Activated T-cell treated with anti-CD3 and anti-CD28 coated beads, Interleukin-2, amount 50 U/mL, for 1 hour (primary cell): Measurements from ENCODE around the gene AGPAT2.
A peak's percentile ranks its signal among the peaks of the same experiment; 100 is the strongest.
"Not testable (repeated sequence)": the region's sequence is repeated elsewhere in the genome, so short reads cannot be mapped to it uniquely, and the experiment has no call there.

Experiments
- DNase-seq: peaks from one replicate; pipeline ENCODE4 v3.0.0-alpha.2; 2020

AGPAT2 gene

DNA sequence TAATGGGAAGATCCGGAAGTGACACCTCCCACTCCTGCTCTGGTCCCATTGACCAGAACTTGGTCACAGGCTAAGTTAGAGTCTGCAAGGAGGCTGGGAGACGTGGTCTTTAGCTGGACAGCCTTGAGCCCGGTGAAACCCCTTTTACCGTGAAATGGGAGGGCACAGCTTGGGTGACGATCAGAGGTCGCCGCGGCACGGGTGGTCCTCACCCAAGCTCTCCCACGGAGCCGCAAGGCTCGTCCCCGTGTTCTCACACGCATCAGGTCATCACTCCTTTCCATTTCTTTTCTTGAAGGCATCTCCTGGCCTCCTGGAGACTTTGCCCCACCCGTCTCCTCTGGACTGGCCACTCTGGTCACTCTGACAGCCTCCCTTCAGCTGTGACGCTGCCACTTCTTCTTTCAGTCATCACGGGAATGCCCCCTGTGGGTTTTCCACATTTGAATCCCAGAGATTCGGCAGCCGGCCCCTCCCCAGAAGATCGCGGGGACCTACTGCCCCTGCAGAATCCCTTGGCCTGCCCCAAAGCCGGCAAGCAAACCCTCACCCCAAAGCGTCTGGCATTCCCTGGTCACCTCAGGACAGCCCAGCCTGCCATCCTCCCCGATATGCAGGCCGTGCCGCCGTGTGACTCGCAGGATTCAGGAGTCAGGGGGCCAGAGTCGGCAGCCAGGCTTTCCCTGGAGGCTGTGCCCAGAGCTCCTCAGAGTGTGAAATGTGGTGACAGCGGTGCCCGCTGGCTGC is 43.5 kb downstream of the AGPAT2 start:
- DNase-seq, result no peak

DNA sequence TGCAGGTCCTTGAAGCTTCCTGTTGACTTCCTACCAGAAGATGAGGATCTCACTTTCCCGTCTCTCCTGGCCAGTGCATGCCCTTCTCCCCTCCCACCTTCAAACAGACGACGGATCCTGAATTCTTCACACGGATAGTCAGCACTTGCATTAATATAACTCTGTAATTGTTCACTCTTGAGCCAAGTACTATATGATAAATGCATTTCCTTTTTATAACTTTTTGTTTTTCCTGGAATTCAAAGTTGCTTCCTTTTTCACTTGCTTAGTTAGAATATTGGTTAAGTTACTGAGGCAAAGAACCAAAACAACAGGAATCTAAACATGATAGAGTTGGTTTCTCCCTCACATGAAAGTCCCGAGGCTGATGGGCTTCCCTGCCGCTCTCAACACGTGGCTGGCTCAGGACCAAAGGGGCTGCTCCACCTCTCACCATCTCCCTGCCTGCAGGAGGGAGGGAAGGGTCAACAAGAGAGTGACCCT is 44.8 kb downstream of the AGPAT2 start:
- DNase-seq, result no peak

DNA sequence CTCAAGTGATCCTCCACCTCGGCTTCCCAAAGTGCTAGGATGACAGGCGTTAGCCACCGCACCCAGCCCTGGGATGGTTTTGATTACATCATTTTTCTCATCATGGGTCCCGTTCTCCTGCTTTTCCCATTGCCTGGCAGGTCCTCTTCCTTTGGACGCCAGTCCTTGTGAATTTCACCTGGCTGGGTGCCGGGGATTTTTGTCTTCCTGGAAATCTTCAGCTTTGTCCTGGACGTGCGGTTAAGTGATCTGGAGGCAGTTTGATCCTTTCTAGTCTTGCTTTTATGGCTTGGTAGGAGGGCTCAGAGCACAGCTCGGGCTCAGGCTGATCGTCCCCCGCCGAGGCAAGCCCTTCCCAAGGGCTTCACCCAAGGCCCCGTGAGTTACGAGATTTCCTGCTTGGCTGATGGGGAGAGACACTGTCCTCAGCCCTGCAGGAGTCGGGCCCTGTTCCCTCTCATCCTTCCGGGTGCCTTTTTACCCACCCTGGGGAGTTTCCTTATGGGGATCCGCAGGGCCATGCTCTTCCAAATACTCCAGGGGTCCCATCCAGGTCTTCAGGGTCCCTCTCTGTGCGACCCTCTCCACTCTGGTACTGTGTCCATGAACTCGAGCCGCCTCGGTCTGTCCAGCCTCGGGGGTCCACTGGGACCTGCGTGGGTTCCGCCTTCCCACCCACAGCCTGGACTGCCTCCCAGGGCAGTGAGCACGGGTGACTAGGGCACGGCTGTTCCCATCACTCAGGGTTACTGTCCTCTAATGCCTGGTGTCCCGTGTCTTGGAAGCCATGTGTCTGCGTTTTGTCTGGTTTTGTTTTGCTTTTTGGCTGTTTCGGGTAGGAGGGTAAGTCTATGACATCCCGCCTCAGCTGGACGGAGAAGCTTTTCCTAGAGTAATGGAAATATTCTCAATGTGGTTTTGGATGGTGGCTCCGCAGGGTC is 46.8 kb downstream of the AGPAT2 start:
- no peak for DNase-seq

DNA sequence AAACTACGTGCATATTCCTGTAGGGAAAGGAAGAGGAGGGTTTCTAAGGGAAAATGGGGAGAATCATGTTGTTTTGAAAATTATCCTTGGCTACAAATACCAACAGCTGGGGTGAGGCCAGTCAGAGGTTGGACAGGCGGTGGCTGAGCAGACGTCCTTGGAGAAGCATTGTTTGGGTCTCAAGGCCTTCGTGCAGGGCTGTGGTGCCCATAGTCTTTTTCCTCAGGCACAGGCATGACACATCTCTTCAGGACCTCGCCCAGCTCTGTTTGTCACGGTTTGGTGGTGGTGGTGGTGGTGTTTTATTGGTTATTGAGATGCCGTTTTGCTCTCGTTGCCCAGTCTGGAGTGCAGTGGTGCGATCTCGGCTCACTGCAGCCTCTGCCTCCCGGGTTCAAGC is 52.4 kb downstream of the AGPAT2 start:
- no peak for DNase-seq

DNA sequence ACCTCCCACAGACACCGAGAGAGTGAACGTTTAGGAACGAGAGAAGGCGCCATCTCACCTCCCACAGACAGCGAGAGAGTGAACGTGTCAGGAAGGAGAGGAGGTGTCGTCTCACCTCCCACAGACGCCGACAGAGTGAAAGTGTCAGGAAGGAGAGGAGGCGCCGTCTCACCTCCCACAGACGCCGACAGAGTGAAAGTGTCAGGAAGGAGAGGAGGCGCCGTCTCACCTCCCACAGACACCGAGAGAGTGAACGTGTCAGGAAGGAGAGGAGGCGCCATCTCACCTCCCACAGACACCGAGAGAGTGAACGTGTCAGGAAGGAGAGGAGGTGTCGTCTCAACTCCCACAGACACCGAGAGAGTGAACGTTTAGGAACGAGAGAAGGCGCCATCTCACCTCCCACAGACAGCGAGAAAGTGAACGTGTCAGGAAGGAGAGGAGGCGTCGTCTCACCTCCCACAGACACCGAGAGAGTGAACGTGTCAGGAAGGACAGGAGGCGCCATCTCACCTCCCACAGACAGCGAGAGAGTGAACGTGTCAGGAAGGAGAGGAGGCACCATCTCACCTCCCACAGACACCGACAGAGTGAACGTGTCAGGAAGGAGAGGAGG is 54.7 kb downstream of the AGPAT2 start:
- DNase-seq, result peak; percentile 37

GRCh38 chr9:136632072-136632471 is 55.2 kb downstream of the AGPAT2 start:
- not testable (repeated sequence) for DNase-seq

GRCh38 chr9:136631038-136632000 is 55.9 kb downstream of the AGPAT2 start:
- peak; percentile 84 for DNase-seq

DNA sequence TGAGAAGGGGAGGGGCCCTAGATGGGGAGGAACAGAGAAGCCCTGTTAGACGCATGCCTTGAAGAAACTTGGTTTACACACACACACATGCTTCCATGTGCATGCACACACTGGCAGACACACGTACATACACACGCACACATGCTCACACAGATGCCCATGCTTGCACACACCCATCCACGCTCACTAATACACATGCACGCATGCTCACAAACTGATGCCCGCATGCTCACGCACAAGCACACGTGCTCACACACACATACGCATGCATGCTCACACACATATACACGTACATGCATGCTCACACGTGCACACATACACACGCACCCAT is 56.6 kb downstream of the AGPAT2 start:
- no peak for DNase-seq

DNA sequence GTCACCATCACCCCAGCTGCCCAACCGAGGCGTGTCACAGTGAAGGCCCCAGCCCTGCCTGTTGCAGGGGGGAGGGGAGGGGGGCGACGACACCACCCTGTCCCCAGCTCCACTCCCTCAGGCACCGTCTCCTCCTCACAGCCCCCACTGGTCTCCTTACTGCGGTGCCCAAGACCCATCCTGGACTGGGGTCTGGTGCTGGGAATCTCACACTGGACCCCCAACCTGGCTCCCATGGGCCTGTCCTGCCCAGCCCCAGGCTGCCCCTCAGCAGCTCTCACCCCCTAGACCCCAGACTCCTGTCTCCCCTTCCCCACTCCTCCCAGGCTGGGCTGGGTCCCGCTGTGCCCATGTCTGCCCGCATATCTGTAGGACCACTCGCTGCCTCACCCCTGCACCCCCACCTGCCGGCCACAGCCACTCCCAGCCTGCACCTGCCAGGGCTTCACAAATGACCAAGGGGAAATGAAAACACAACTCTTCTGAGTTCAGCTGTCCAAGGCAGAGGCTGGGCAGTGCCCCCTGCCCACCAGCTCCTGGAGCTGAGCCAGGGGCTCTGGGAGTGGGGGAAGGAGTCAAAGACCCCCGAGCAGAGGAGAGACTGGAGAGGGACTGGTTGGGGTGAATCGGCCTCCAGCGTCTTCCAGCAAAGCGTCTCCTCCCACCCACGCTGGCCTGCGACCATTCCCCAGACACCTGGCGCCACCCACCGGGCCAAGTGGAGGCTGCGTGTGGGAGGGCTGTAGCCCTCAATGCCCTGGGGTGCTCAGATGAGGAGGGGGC is 57.2 kb downstream of the AGPAT2 start:
- peak; percentile 62 for DNase-seq

DNA sequence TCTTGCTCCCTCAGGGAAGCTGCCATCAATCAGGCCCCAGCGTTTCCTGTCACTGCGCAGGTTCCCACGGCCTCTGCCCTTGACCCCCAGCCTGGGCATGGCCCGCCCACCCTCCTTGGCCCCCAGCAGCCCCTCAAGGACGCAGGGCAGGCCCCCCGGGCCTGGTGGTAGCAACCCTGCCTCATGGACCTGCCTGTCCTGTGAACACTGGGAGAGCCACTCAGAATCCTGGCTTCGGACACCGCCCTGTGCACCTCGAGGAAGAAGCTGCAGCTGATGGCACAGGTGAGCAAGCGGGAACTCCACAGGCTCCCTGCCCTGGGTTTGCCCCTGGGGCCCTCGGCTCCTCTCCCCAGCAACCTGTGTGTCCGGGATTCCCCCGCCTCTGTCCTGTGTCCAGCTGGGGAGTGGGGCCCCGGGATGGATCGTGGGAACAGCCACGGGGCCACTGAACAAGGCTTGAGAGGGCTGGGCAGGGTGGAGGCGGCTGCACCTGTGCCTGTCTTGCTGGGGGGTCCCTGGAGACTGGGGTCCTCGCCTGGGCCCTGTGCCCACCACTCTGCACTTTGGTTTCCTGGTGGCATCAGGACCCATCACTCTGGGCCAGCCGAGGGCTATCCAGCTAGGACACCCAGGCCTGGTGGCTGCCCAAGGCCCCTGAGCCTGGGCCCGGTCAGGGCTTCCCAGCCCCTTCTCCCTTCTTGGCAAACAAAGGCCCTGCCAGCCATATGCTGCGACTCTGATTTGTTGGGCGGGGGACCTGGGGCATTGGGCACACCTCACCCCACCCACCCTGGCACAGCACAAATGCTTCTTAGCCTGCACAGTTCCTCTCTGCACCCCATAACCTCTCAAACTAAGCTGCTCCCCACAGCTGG is 58.0 kb downstream of the AGPAT2 start:
- no peak for DNase-seq

DNA sequence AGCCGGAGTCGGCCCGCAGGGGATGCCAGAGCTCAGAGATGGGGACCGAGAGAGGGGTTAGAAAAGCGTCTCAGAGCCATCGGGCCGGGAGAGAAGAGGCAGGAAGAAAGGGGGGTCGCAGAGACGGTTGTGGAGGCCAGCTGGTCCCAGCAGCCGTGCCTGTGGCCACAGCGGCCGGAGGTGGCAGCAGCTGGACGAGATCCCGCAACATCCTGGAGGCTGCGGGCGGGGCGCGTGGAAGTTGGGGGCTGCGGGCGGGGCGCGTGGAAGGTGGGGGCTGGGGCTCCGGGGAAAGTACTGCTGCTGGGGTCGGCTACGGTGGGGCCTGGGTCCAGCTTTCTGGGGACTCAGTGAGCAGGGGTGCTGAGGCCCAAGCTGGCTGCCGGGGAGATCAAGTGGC is 59.0 kb downstream of the AGPAT2 start:
- DNase-seq, result no peak

GRCh38 chr9:136627703-136628102 is 59.6 kb downstream of the AGPAT2 start:
- DNase-seq, result no peak

DNA sequence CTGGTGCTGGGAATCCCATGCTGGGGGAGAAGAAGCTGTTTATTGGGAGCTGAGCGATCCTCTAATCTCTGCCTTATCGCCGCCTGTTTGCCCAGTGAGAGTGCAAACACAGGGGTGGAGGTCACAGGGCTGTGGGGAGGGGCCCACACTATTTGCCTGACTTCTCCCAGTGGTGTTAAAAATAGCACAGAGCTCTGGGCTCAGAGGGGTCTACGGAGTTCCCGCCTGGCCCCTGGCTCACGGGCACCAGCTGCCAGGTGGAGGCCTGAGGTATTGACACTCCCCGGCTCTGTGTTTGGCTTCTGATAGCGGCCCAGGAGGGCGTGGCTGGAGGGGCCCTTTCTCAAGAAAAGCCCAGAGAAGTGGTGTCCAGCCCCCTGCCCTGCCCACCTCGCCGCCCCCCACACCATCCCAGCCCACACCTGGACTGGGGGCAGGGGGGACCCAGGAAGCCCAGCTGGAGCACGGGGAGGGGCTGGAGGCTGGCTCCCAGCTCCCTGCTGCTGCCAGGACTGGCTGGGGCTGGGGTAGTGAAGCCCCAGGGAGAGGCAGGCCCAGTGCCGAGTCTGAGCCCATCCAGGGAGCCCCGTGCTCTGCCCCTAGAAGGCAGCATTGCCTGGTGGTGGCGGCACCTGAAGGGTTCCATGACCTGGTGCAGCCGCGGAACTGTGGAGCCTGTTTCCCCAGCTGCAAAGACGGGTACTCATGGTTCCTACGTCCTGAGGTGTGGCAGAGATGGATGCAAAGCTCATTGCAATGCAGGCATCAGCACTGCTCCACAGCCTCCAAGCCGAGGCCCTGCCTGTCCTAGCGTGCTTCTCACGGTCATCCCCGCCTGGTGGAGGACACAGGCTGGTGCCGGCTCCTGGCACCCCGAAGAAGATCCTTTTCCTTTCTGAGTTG is 60.3 kb downstream of the AGPAT2 start:
- no peak for DNase-seq

DNA sequence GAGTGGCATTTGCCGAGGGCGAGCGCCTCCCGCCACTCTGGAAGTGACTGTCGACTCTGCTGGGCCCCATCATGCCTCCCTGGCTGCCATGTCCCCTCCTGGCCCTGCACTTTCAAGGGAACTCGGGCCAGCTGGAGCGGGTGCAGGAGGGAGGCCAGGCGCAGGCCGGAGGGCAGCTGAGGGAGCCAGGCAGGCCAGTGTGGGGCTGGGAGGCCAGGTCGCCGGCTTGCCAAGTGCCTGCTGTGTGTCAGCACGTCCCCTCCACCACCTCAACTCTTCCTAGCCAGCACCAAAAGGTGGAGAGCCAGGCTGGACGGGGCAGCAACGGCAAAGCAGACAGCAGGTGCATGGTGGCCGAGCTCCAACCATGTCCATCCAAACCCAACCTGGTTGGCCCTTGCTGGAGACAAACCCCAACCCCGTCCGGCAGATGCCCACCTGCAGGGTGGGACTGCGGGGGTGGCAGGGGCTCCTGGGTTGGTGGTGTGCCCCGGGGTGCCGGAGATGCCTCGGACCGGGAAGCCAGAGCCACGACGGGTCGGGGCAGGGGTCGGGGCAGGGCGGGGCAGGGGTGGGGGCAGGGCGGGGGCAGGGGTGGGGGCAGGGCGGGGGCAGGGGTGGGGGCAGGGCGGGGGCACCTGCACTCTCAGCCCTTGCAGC is 61.1 kb downstream of the AGPAT2 start:
- no peak for DNase-seq

- no peak for DNase-seq
Observed at GRCh38 chr9:136625101-136626065, 61.9 kb downstream of the AGPAT2 start.

DNA sequence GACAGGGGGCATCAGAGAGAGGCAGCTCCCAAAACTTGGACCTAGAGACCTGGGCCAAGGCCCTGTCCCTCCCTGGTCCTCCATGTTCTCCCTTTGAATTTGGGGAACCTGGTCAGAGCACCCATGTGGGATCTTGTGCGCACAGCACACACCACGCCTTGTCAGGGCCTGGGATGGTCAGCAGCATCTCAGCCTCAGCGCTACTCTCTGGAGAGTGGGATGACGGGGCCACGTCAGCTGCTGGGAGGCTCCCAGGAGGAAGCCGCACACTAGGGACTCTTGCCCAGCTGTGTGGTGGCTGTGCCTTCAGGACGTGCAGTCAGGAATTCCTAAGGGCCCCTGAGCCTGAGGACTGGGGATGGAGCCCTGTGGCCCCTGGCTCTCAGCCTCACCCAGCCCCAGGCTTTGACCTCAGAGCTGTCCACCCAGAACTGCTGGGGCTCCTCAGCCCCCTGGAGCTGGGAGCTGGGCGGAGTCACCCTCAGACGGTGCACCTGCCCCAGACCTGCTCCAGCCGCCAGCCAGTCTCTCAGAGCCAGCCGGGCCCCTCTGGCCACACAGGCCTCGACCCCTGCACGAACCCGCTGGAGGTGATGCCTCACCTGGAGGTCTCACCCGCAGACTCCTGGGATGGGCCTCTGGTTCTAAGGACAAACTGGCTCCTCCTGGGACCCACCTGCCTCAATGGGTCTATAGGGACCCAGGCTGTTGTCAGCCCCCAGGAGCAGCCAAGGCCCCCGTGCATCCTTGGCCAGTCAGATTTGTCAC is 62.9 kb downstream of the AGPAT2 start:
- no peak for DNase-seq

GRCh38 chr9:136623842-136624183 is 63.4 kb downstream of the AGPAT2 start:
- DNase-seq, result no peak
